ENCODE measurements around the gene SMG5.

- TF ChIP-seq, protein P1, sequence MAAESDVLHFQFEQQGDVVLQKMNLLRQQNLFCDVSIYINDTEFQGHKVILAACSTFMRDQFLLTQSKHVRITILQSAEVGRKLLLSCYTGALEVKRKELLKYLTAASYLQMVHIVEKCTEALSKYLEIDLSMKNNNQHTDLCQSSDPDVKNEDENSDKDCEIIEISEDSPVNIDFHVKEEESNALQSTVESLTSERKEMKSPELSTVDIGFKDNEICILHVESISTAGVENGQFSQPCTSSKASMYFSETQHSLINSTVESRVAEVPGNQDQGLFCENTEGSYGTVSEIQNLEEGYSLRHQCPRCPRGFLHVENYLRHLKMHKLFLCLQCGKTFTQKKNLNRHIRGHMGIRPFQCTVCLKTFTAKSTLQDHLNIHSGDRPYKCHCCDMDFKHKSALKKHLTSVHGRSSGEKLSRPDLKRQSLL (tag by site-specific recombination; IDR thresholded peaks at IDR 0.05), result no peak
- TF ChIP-seq ZNF654 (tag by site-specific recombination; IDR thresholded peaks at IDR 0.05; ENCODE audit: low read depth) (no peak), SALL2 (tag by site-specific recombination; IDR thresholded peaks at IDR 0.05; ENCODE audit: borderline replicate concordance) (no peak), ZNF274 (IDR thresholded peaks at IDR 0.05; ENCODE audit: low read length) (no peak), ZNF274 (tag by site-specific recombination; IDR thresholded peaks at IDR 0.05; ENCODE audit: borderline replicate concordance) (no peak), PRDM1 (tag by site-specific recombination; IDR thresholded peaks at IDR 0.05) (no peak)
- TF ChIP-seq, protein P2, sequence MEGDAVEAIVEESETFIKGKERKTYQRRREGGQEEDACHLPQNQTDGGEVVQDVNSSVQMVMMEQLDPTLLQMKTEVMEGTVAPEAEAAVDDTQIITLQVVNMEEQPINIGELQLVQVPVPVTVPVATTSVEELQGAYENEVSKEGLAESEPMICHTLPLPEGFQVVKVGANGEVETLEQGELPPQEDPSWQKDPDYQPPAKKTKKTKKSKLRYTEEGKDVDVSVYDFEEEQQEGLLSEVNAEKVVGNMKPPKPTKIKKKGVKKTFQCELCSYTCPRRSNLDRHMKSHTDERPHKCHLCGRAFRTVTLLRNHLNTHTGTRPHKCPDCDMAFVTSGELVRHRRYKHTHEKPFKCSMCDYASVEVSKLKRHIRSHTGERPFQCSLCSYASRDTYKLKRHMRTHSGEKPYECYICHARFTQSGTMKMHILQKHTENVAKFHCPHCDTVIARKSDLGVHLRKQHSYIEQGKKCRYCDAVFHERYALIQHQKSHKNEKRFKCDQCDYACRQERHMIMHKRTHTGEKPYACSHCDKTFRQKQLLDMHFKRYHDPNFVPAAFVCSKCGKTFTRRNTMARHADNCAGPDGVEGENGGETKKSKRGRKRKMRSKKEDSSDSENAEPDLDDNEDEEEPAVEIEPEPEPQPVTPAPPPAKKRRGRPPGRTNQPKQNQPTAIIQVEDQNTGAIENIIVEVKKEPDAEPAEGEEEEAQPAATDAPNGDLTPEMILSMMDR (tag by site-specific recombination; IDR thresholded peaks at IDR 0.05), result no peak
These were observed 22.6 kb upstream of the SMG5 start for GRCh38 chr1:156305215-156305614.

All from HEK293 (cell line).